Fibroblast of skin of right quadriceps (primary cell): Measurements from ENCODE around the gene PPP1R9B.

ENCODE experiments used
- DNase-seq: peaks from one replicate; pipeline ENCODE4 v3.0.0-alpha.2; 2013

The PPP1R9B gene

GRCh38 chr17:50187751-50188530, 37.5 kb upstream of the PPP1R9B start:
- DNase-seq = peak; percentile 77

GRCh38 chr17:50187394-50187725, 36.9 kb upstream of the PPP1R9B start:
- DNase-seq = no peak

- DNase-seq = peak; percentile 80
Observed at GRCh38 chr17:50186661-50187393, 36.4 kb upstream of the PPP1R9B start.

- peak; percentile 50 for DNase-seq
Observed at GRCh38 chr17:50185631-50186471, 35.4 kb upstream of the PPP1R9B start.

GRCh38 chr17:50184611-50185398, 34.3 kb upstream of the PPP1R9B start:
- peak; percentile 79 for DNase-seq

GRCh38 chr17:50184064-50184463, 33.6 kb upstream of the PPP1R9B start:
- peak; percentile 66 for DNase-seq

- DNase-seq = peak; percentile 78
Observed at GRCh38 chr17:50183421-50183994, 33.0 kb upstream of the PPP1R9B start.

- DNase-seq = peak; percentile 66
Observed at GRCh38 chr17:50182783-50183420, 32.4 kb upstream of the PPP1R9B start.

- DNase-seq = peak; percentile 86
Observed at GRCh38 chr17:50181591-50182560, 31.4 kb upstream of the PPP1R9B start.

GRCh38 chr17:50181144-50181543, 30.7 kb upstream of the PPP1R9B start:
- no peak for DNase-seq

GRCh38 chr17:50180620-50181019, 30.1 kb upstream of the PPP1R9B start:
- DNase-seq = no peak

GRCh38 chr17:50180111-50180510, 29.6 kb upstream of the PPP1R9B start:
- DNase-seq = no peak

GRCh38 chr17:50177983-50178834, 27.7 kb upstream of the PPP1R9B start:
- DNase-seq = peak; percentile 90

- no peak for DNase-seq
Observed at GRCh38 chr17:50177476-50177875, 27.0 kb upstream of the PPP1R9B start.

- DNase-seq = no peak
Observed at GRCh38 chr17:50176559-50177357, 26.3 kb upstream of the PPP1R9B start.

- DNase-seq = no peak
Observed at GRCh38 chr17:50175035-50175807, 24.7 kb upstream of the PPP1R9B start.

- DNase-seq = no peak
Observed at GRCh38 chr17:50174444-50174843, 24.0 kb upstream of the PPP1R9B start.
